Measurements from ENCODE around the gene FRK.
"Not testable (repeated sequence)": the region's sequence is repeated elsewhere in the genome, so short reads cannot be mapped to it uniquely, and the experiment has no call there.

FRK gene

DNA sequence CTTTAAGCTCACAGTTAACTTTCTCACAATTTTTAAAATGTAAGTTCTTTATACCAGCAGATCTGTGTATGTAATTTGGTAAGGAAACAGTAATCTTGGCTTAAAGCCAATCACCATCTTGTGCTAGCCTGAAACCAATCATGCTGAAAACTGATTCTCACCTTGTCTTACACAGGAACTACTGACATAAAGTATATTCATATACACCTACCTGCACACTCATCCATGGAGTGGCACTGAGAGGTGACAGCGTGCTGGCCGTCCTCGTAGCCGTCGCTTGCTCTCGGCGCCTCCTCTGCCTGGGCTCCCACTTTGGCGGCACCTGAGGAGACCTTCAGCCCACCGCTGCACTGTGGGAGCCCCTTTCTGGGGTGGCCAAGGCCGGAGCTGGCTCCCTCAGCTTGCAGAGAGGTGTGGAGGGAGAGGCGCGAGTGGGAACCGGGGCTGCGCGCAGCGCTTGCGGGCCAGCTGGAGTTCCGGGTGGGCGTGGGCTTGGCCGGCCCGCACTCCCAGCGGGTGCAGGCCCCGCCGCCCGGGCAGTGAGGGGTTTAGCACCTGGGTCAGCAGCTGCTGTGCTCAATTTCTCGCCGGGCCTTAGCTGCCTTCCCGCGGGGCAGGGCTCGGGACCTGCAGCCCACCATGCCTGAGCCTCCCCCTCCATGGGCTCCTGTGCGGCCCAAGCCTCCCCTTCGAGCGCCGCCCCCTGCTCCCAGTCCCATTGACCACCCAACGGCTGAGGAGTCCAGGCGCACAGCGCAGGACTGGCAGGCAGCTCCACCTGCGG is 171.8 kb downstream of the FRK start:
- not testable (repeated sequence) for H3K4me1 ChIP-seq (ENCODE audit: control insufficient read depth, insufficient read depth, low read length); H3K9me3 ChIP-seq (ENCODE audit: control insufficient read depth, insufficient read depth, low read length); H3K36me3 ChIP-seq (ENCODE audit: control insufficient read depth, insufficient read depth, low read length); H3K27ac ChIP-seq (ENCODE audit: low read depth, low read length); H3K9ac ChIP-seq (ENCODE audit: low read depth, low read length); H3K27me3 ChIP-seq (ENCODE audit: control insufficient read depth, insufficient read depth, low read length); H3K4me3 ChIP-seq (ENCODE audit: low read depth, low read length)

DNA sequence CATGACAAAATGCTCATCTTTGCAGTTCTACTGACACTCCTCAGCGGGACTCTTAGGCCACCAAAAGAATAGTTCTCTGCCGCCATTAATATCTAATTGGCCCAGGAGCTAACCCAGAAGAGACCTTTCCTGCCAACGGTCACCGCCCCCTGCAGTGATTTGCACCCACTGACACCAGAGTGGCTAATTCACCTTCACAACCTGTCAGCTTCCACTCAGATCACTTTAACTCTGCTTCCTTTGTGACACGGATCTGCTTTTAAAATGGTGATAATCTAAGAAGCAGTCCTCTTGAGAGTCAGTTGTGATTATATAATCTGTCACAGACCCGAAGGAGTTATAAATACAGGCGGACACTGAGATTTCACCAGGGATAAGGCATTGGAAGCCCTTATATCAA is 172.8 kb downstream of the FRK start:
- Histone ChIP-seq H3K27me3 (ENCODE audit: control insufficient read depth, insufficient read depth, low read length) (no peaks in the 10 kb centered on the region), H3K27ac (ENCODE audit: low read depth, low read length) (no peak overlapping the region), H3K9me3 (ENCODE audit: control insufficient read depth, insufficient read depth, low read length) (no peaks in the 10 kb centered on the region), H3K4me1 (ENCODE audit: control insufficient read depth, insufficient read depth, low read length) (no peaks in the 10 kb centered on the region), H3K36me3 (ENCODE audit: control insufficient read depth, insufficient read depth, low read length) (no peaks in the 10 kb centered on the region), H3K4me3 (ENCODE audit: low read depth, low read length) (no peak overlapping the region), H3K9ac (ENCODE audit: low read depth, low read length) (no peak overlapping the region)

- Histone ChIP-seq H3K36me3 (ENCODE audit: control insufficient read depth, insufficient read depth, low read length) (no peaks in the 10 kb centered on the region), H3K27me3 (ENCODE audit: control insufficient read depth, insufficient read depth, low read length) (no peaks in the 10 kb centered on the region), H3K9me3 (ENCODE audit: control insufficient read depth, insufficient read depth, low read length) (no peaks in the 10 kb centered on the region), H3K4me1 (ENCODE audit: control insufficient read depth, insufficient read depth, low read length) (no peaks in the 10 kb centered on the region), H3K4me3 (ENCODE audit: low read depth, low read length) (no peak overlapping the region), H3K27ac (ENCODE audit: low read depth, low read length) (no peak overlapping the region), H3K9ac (ENCODE audit: low read depth, low read length) (no peak overlapping the region)
Observed at GRCh38 chr6:115885636-115886366, 174.9 kb downstream of the FRK start.

DNA sequence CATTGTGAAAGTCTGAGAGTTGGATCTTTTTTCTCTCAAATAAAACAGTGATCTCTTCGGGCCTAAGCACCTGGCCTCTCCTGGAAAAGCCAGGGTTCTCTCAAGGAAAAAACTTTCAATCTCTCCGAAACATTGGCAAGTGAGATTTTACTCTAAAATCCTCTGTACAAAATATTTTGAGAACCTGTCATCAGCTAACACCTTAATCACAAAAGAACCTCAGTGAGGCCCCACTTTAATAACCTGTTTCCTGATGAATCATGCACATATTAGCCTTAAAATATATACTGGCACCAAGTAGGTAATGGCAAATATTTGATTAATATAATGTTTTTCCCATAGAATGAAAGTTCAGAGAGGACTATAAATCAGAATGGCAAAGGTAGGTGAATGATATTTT is 177.9 kb downstream of the FRK start:
- H3K27me3 ChIP-seq (ENCODE audit: control insufficient read depth, insufficient read depth, low read length) = no peaks in the 10 kb centered on the region

DNA sequence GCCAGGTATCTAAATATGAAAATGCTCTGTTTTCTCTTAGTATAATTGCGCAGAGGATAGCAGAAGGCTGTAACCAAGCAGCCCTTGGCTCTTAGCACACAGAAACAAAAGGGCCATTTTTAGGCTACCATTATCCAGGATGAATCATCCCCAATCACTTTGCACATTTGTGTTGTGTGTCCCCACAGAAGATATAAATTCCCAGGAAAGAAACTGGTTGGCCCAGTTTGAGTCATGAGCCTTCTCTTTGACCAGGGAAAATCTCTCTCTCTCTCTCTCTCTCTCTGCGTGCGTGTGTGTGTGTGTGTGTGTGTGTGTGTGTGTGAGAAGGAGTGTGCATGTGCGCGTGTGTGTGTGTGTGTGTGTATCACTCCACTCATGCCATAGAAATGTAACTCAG is 178.5 kb downstream of the FRK start:
- Histone ChIP-seq H3K9me3 (ENCODE audit: control insufficient read depth, insufficient read depth, low read length) (no peaks in the 10 kb centered on the region), H3K27me3 (ENCODE audit: control insufficient read depth, insufficient read depth, low read length) (no peaks in the 10 kb centered on the region), H3K4me3 (ENCODE audit: low read depth, low read length) (no peak overlapping the region), H3K9ac (ENCODE audit: low read depth, low read length) (no peak overlapping the region), H3K36me3 (ENCODE audit: control insufficient read depth, insufficient read depth, low read length) (no peaks in the 10 kb centered on the region), H3K27ac (ENCODE audit: low read depth, low read length) (no peak overlapping the region), H3K4me1 (ENCODE audit: control insufficient read depth, insufficient read depth, low read length) (no peaks in the 10 kb centered on the region)

More for the DNA sequence above, 177.9 kb downstream of the FRK start:
- no peak overlapping the region for H3K27ac ChIP-seq (ENCODE audit: low read depth, low read length)
- H3K9ac ChIP-seq (ENCODE audit: low read depth, low read length) = no peak overlapping the region
- no peaks in the 10 kb centered on the region for H3K36me3 ChIP-seq (ENCODE audit: control insufficient read depth, insufficient read depth, low read length)
- no peaks in the 10 kb centered on the region for H3K9me3 ChIP-seq (ENCODE audit: control insufficient read depth, insufficient read depth, low read length)
- no peaks in the 10 kb centered on the region for H3K4me1 ChIP-seq (ENCODE audit: control insufficient read depth, insufficient read depth, low read length)
- H3K4me3 ChIP-seq (ENCODE audit: low read depth, low read length) = no peak overlapping the region

Measured in HUES48 (cell line).